ENCODE measurements around the gene MYBL2. TPM values are rescaled to one million over a fixed set of nuclear protein-coding genes. Genes with fewer than 3 reads are reported as not detected.

MYBL2 gene
- total and polyA plus RNA-seq, 12 donors = 0.09 to 6.0 (median 0.27) TPM; not detected in 2

DNA sequence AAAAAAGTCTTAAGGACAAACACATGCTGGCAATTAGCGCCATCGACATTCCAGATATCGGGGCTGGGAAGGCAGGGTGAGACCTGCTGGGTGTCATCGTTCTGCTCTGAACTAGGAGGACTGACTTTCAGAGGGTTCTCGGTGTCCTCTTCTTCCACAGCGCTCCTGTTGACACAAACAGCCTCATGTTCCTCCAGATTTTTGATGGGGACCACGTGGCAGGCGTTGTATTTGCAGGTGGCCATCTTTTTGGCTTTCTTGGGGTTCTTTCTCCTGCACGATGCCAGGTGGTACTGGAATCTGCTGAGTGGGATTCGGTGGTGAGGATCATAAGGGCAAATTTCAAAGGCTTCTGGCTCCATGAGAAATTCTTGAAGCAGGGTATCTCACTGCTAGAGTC lies 59.4 kb downstream of the MYBL2 start:
- TF ChIP-seq, protein P1, sequence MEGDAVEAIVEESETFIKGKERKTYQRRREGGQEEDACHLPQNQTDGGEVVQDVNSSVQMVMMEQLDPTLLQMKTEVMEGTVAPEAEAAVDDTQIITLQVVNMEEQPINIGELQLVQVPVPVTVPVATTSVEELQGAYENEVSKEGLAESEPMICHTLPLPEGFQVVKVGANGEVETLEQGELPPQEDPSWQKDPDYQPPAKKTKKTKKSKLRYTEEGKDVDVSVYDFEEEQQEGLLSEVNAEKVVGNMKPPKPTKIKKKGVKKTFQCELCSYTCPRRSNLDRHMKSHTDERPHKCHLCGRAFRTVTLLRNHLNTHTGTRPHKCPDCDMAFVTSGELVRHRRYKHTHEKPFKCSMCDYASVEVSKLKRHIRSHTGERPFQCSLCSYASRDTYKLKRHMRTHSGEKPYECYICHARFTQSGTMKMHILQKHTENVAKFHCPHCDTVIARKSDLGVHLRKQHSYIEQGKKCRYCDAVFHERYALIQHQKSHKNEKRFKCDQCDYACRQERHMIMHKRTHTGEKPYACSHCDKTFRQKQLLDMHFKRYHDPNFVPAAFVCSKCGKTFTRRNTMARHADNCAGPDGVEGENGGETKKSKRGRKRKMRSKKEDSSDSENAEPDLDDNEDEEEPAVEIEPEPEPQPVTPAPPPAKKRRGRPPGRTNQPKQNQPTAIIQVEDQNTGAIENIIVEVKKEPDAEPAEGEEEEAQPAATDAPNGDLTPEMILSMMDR (IDR thresholded peaks at IDR 0.05) = no peak
- intact Hi-C loops (cut with DNase I) = no loop called here
- H3K9me3 ChIP-seq = peaks cover 0 to 6% (median 0%) of the 10 kb centered on the region in 11 donors
- DNase-seq = no peak
- H3K27ac ChIP-seq = peak overlapping the region in 2 of 10 donors; percentile 44 to 45
- H3K36me3 ChIP-seq = no peaks in the 10 kb centered on the region
- ATAC-seq = no peak
- 81 to 83% methylated on average over 10 of the region's 10 CpGs for WGBS, 2 donors
- H3K4me3 ChIP-seq = no peak overlapping the region
- peaks cover 0 to 8% (median 0%) of the 10 kb centered on the region in 7 donors for H3K27me3 ChIP-seq
- H3K4me1 ChIP-seq = peaks cover 0 to 7% (median 0%) of the 10 kb centered on the region in 9 donors

DNA sequence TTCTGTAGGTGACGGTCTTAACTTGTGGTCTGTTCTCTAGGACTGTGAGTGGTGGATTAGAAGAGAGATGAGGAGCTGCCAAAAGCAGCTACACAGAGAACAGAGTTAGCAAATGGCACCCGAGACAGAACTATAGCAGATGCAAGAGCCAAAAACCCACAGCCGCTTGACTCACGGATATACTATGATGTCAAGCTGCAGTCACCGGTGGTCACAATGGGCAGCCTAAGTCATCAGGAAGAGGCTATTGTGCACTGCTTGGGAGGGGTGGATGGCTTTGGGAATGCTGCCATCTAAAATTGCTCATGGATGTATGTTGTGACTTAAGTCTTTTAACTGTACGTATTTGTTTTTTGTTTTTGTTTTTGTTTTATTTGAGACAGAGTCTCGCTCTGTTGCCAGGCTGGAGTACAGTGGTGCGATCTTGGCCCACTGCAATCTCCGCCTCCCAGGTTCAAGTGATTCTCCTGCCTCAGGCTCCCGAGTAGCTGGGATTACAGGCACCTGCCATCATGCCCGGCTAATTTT lies 60.0 kb downstream of the MYBL2 start, which contains the start of gene GTSF1L:
GTSF1L (minus strand) TSS at position 192 of the 528 bp plus-strand sequence. CDS start 308 bp downstream, outside the sequence.
- WGBS, 2 donors = 75 to 80% methylated on average over 11 of the region's 11 CpGs
- Histone ChIP-seq H3K9me3 (peaks cover 0 to 6% (median 0%) of the 10 kb centered on the region in 11 donors), H3K36me3 (no peaks in the 10 kb centered on the region), H3K27ac (peak within 1 kb of the TSS in 2 of 10 donors; percentile 44 to 48), H3K4me1 (peaks cover 0 to 7% (median 0%) of the 10 kb centered on the region in 9 donors), H3K4me3 (no peak within 1 kb of the TSS), H3K27me3 (peaks cover 0 to 12% (median 0%) of the 10 kb centered on the region in 7 donors)
- peak in 5 of 8 donors; percentile 55 to 89 (median 64) for ATAC-seq
- intact Hi-C loops (cut with DNase I) = no loop called here
- TF ChIP-seq, protein P1 (IDR thresholded peaks at IDR 0.05) = no peak
- peak in 1 of 2 donors; percentile 15 for DNase-seq

DNA sequence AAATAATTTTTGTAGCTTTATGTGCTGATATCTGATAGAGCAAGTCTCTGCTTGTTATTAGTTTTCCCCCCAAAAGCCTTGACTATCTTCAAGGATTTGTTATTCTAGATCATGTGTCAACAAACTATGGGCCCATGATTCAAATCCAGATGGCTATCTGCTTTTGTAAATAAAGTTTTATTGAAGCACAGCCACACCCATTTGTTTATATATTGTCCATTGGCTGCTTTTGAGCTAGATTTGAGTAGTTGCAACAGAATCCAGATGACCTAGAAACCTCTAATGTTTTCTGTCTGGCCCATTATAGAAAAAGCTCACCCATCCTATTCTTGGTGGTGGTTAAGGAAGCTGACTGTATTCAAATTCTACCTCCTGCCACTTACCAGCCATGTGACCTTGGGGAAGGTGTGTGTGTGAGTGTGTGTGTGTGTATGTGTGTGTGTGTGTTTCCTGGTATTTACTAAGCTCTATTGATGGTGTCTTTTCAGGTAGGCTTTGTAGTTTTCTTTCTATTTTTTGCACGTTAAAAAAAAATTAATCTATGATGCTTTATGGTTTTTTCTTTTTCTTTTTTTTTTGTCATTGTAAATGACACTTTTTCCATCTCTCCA lies 61.2 kb downstream of the MYBL2 start:
- Histone ChIP-seq H3K36me3 (no peaks in the 10 kb centered on the region), H3K4me1 (peaks cover 0 to 7% (median 0%) of the 10 kb centered on the region in 9 donors), H3K4me3 (no peak overlapping the region), H3K27me3 (peaks cover 0 to 14% (median 4%) of the 10 kb centered on the region in 7 donors), H3K9me3 (peaks cover 0 to 6% (median 0%) of the 10 kb centered on the region in 11 donors), H3K27ac (no peak overlapping the region)
- TF ChIP-seq, protein P1 (IDR thresholded peaks at IDR 0.05) = no peak
- no peak for DNase-seq
- intact Hi-C loops (cut with DNase I) = no loop called here
- WGBS, 2 donors = 86 to 87% methylated on average over 1 of the region's 1 CpG
- no peak for ATAC-seq

DNA sequence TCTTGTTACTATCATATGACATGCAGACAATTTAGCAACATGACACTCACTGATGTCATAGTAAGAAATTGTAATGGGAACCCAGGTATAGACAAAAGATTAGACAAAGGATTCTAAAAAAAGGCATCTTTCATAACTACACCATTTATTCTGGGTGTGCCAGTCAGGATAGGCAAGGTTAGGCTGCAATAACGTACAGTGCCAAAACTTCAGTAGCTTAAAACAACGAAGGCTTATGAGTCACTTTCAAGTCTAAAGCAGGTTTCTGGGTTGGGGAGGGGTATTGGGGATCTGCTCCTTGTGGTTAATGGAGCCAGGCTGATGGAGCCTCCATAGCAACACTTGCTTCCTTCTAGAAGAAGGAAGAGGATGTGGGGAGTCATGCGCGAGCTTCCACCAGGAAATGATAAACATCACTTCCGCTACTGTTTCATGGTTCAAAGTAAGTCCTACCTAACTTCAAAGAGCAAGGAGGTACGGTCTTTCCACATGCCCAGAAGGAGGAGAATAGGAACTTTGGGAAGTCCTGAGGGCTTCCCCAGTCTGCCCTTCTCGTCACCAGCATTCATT lies 61.9 kb downstream of the MYBL2 start:
- peaks cover 0 to 17% (median 4%) of the 10 kb centered on the region in 7 donors for H3K27me3 ChIP-seq
- H3K9me3 ChIP-seq = peaks cover 0 to 6% (median 0%) of the 10 kb centered on the region in 11 donors
- TF ChIP-seq, protein P1 (IDR thresholded peaks at IDR 0.05) = no peak
- H3K4me3 ChIP-seq = no peak overlapping the region
- DNase-seq (no peak), ATAC-seq (no peak)
- 73 to 76% methylated on average over 7 of the region's 7 CpGs for WGBS, 2 donors
- peaks cover 0 to 7% (median 0%) of the 10 kb centered on the region in 9 donors for H3K4me1 ChIP-seq
- H3K36me3 ChIP-seq = no peaks in the 10 kb centered on the region
- intact Hi-C loops (cut with DNase I) = no loop called here
- no peak overlapping the region for H3K27ac ChIP-seq
